CD14-positive monocyte (primary cell): ENCODE results near the gene KCNJ6. TPM values are rescaled to one million over a fixed set of nuclear protein-coding genes. Genes with fewer than 3 reads are reported as not detected.

Experiments
- DNase-seq, 3 donors: peaks; one replicate each; pipeline ENCODE4 v3.0.0-alpha.2; 2011 to 2022
- H2AFZ ChIP-seq: 2 replicates; pipeline ENCODE4 v1.6.0; 2012; ENCODE audit warnings: mild to moderate bottlenecking, low read depth, low read length, inconsistent platforms; ENCODE audit not compliant: insufficient read depth, poor library complexity, severe bottlenecking
- H3K27ac ChIP-seq, 2 donors: 1 replicate in 1 of 2; 2 replicates in 1 of 2; pipeline ENCODE4 v1.5.1; 2012 to 2013; ENCODE audit warnings: low read length in 2 of 2, control low read depth in 1 of 2, inconsistent platforms in 1 of 2, low read depth in 1 of 2, mild to moderate bottlenecking in 1 of 2
- H3K27me3 ChIP-seq, 2 donors: one replicate each; pipeline versions ENCODE4 v1.6.0 to v1.6.1; 2011 to 2013; ENCODE audit warnings: low read length in 2 of 2; ENCODE audit not compliant: control insufficient read depth in 2 of 2, insufficient read depth in 2 of 2
- H3K36me3 ChIP-seq, 2 donors: replicated peaks in 1 of 2; 1 replicate in 1 of 2; 2 replicates in 1 of 2; pipeline versions ENCODE4 v1.5.1 to v1.6.1; 2012 to 2013; ENCODE audit warnings: low read length in 2 of 2, control low read depth in 1 of 2, inconsistent platforms in 1 of 2, mild to moderate bottlenecking in 1 of 2; ENCODE audit not compliant: insufficient read depth in 2 of 2, control insufficient read depth in 1 of 2
- H3K4me1 ChIP-seq, 2 donors: 1 replicate in 1 of 2; 2 replicates in 1 of 2; pipeline versions ENCODE4 v1.5.1 to v1.6.1; 2012 to 2013; ENCODE audit warnings: low read length in 2 of 2, control low read depth in 1 of 2, inconsistent platforms in 1 of 2, mild to moderate bottlenecking in 1 of 2, moderate library complexity in 1 of 2; ENCODE audit not compliant: insufficient read depth in 2 of 2, control insufficient read depth in 1 of 2
- H3K4me2 ChIP-seq: replicated peaks from 2 replicates; pipeline ENCODE3; 2012; ENCODE audit warnings: low read length, moderate library complexity, mild to moderate bottlenecking; ENCODE audit not compliant: poor library complexity, severe bottlenecking; ENCODE audit errors: extremely low read depth
- H3K4me3 ChIP-seq, 3 experiments: fragments of 200-600 bp in 1 of 3; sonication (generic) in 1 of 3; replicated peaks in 1 of 3; 1 replicate in 2 of 3; 2 replicates in 1 of 3; pipeline ENCODE4 v1.5.1; 2011 to 2013; ENCODE audit warnings: low read length in 3 of 3, mild to moderate bottlenecking in 3 of 3, control low read depth in 2 of 3, low read depth in 2 of 3, inconsistent platforms in 1 of 3, moderate library complexity in 1 of 3
- H3K79me2 ChIP-seq: 2 replicates; pipeline ENCODE4 v1.6.0; 2012; ENCODE audit warnings: mild to moderate bottlenecking, control low read depth, inconsistent platforms, low read length, moderate library complexity; ENCODE audit not compliant: insufficient read depth
- H3K9ac ChIP-seq: 2 replicates; pipeline ENCODE4 v1.6.0; 2017; ENCODE audit warnings: low read length, mild to moderate bottlenecking; ENCODE audit not compliant: insufficient read depth, poor library complexity, severe bottlenecking
- H3K9me3 ChIP-seq, 2 donors: replicated peaks in 1 of 2; 1 replicate in 1 of 2; 2 replicates in 1 of 2; pipeline versions ENCODE4 v1.5.1 to v1.6.1; 2012 to 2013; ENCODE audit warnings: low read length in 2 of 2, control low read depth in 1 of 2; ENCODE audit not compliant: control insufficient read depth in 1 of 2, insufficient read depth in 1 of 2
- H4K20me1 ChIP-seq: 2 replicates; pipeline ENCODE4 v1.6.0; 2012; ENCODE audit warnings: mild to moderate bottlenecking, low read length, control low read depth, moderate library complexity; ENCODE audit not compliant: insufficient read depth
- H3K27ac Mint-ChIP-seq, 7 donors: one replicate each; pipeline ENCODE4 v1.8.0; 2020; ENCODE audit warnings: mild to moderate bottlenecking in 7 of 7, mixed read lengths in 7 of 7, moderate library complexity in 6 of 7, inconsistent platforms in 2 of 7
- H3K27me3 Mint-ChIP-seq, 3 donors: one replicate each; pipeline ENCODE4 v1.8.0; 2021 to 2022; ENCODE audit warnings: low read depth in 3 of 3, mild to moderate bottlenecking in 3 of 3, mixed read lengths in 3 of 3, moderate library complexity in 3 of 3, inconsistent platforms in 1 of 3
- H3K36me3 Mint-ChIP-seq, 2 donors: one replicate each; pipeline ENCODE4 v1.8.0; 2020; ENCODE audit warnings: mixed read lengths in 2 of 2, inconsistent platforms in 1 of 2, mild to moderate bottlenecking in 1 of 2
- H3K4me1 Mint-ChIP-seq: one replicate; pipeline ENCODE4 v1.8.0; 2020; ENCODE audit warnings: mild to moderate bottlenecking, mixed read lengths
- H3K4me3 Mint-ChIP-seq, 2 donors: one replicate each; pipeline ENCODE4 v1.8.0; 2020; ENCODE audit warnings: mild to moderate bottlenecking in 2 of 2, mixed read lengths in 2 of 2, moderate library complexity in 1 of 2
- H3K9me3 Mint-ChIP-seq, 7 donors: one replicate each; pipeline ENCODE4 v1.8.0; 2020 to 2022; ENCODE audit warnings: mixed read lengths in 7 of 7, mild to moderate bottlenecking in 6 of 7, moderate library complexity in 6 of 7, inconsistent platforms in 2 of 7
- CTCF ChIP-seq: fragments of 200-600 bp; IDR thresholded peaks from one replicate; pipeline ENCODE4 v1.8.0; 2022; ENCODE audit warnings: antibody characterized with exemption, mild to moderate bottlenecking
- WGBS: methylation state at CpG from one replicate; pipeline ENCODE4 v1.1.5; 2013; ENCODE audit warnings: missing lambda C conversion rate; ENCODE audit not compliant: insufficient coverage; 5-methylcytosine and 5-hydroxymethylcytosine counted together
- intact Hi-C, 2 donors: fragments of 100-400 bp; cut with micrococcal nuclease; formaldehyde crosslinking; loops; one replicate each; pipeline versions ENCODE4 v1.15.0 to v1.15.1; 2023
- polyA plus RNA-seq, 3 donors: library from polyadenylated mRNA; depleted of rRNA in 1 of 3; unstranded in 2 of 3; stranded (reverse) in 1 of 3; fragments of 300-500 nt in 2 of 3; fragments of >200 nt in 1 of 3; fragmentation: Illumina TruSeq in 2 of 3; gene quantifications; 1 replicate in 2 of 3; 2 replicates in 1 of 3; pipeline ENCODE4 v1.2.3, GENCODE V29; 2012 to 2021

Gene KCNJ6
- polyA plus RNA-seq, 3 donors: not detected

- WGBS: no CpG with 5 or more reads among the region's 2 CpGs
- Mint-ChIP-seq H3K4me3 (no peak overlapping the region), H3K27me3 (peaks cover 0 to 8% (median 4%) of the 10 kb centered on the region in 3 donors), H3K27ac (no peak overlapping the region), H3K4me1 (no peaks in the 10 kb centered on the region), H3K36me3 (no peaks in the 10 kb centered on the region), H3K9me3 (peaks cover 0 to 2% (median 0%) of the 10 kb centered on the region in 7 donors)
- no peaks in the 10 kb centered on the region for H3K9me3 ChIP-seq
- no peak for TF ChIP-seq CTCF
- no peak overlapping the region for H3K4me3 ChIP-seq
- no peaks in the 10 kb centered on the region for H3K4me1 ChIP-seq
- H3K79me2 ChIP-seq: no peaks in the 10 kb centered on the region
- H3K36me3 ChIP-seq: no peaks in the 10 kb centered on the region
- H2AFZ ChIP-seq: no peak overlapping the region
- no peak overlapping the region for H3K9ac ChIP-seq
- DNase-seq: no peak
- no peak overlapping the region for H3K27ac ChIP-seq
- no peaks in the 10 kb centered on the region for H4K20me1 ChIP-seq
- H3K27me3 ChIP-seq: no peaks in the 10 kb centered on the region
- no peak overlapping the region for H3K4me2 ChIP-seq
- intact Hi-C loops: no loop called here
These were observed 151.6 kb downstream of the KCNJ6 start for GRCh38 chr21:37764691-37765090.

GRCh38 chr21:37763298-37763697, 153.0 kb downstream of the KCNJ6 start:
- DNase-seq: no peak
- Histone ChIP-seq H3K4me1 (no peaks in the 10 kb centered on the region), H3K4me2 (no peak overlapping the region), H3K27ac (no peak overlapping the region), H4K20me1 (no peaks in the 10 kb centered on the region), H3K36me3 (no peaks in the 10 kb centered on the region), H2AFZ (no peak overlapping the region), H3K9ac (no peak overlapping the region), H3K4me3 (no peak overlapping the region), H3K27me3 (no peaks in the 10 kb centered on the region), H3K79me2 (no peaks in the 10 kb centered on the region), H3K9me3 (no peaks in the 10 kb centered on the region)
- Mint-ChIP-seq H3K36me3 (no peaks in the 10 kb centered on the region), H3K4me3 (no peak overlapping the region), H3K4me1 (no peaks in the 10 kb centered on the region), H3K9me3 (peaks cover 0 to 2% (median 0%) of the 10 kb centered on the region in 7 donors), H3K27ac (no peak overlapping the region), H3K27me3 (peaks cover 0 to 10% (median 4%) of the 10 kb centered on the region in 3 donors)
- no peak for TF ChIP-seq CTCF
- intact Hi-C loops: no loop called here
- no CpG with 5 or more reads among the region's 5 CpGs for WGBS
